Bronchial epithelial cell (primary cell): ENCODE data around the gene CDH18. TPM values are rescaled to one million over a fixed set of nuclear protein-coding genes. Genes with fewer than 3 reads are reported as not detected.
"Not testable (repeated sequence)": the region's sequence is repeated elsewhere in the genome, so short reads cannot be mapped to it uniquely, and the experiment has no call there.

Experiments used
- DNase-seq: peaks from one replicate; pipeline ENCODE4 v3.0.0-alpha.2; 2010; ENCODE audit warnings: low read depth
- FAIRE-seq: peaks from 2 replicates; lab custom pipeline; 2011; peaks lifted over from hg19 to GRCh38; lab: Jason Lieb, UNC
- H3K27me3 ChIP-seq: 2 replicates; pipeline ENCODE4 v1.5.1; 2011; ENCODE audit warnings: low read length; ENCODE audit not compliant: control insufficient read depth, insufficient read depth
- H3K36me3 ChIP-seq: 2 replicates; pipeline ENCODE4 v1.5.1; 2011; ENCODE audit warnings: low read length; ENCODE audit not compliant: control insufficient read depth, insufficient read depth
- H3K4me3 ChIP-seq: 2 replicates; pipeline ENCODE4 v1.5.1; 2011; ENCODE audit warnings: mild to moderate bottlenecking, low read depth, low read length, control low read depth
- CTCF ChIP-seq: IDR thresholded peaks from 2 replicates; pipeline ENCODE4 v1.5.1; 2011; ENCODE audit warnings: mild to moderate bottlenecking, moderate library complexity, low read length, control low read depth, inconsistent platforms; ENCODE audit not compliant: insufficient read depth, severe bottlenecking
- total RNA-seq: library from RNA; depleted of rRNA; stranded (reverse); fragments of >200 nt; gene quantifications from 2 replicates; pipeline ENCODE4 v1.2.1, GENCODE V29; 2014

The CDH18 gene
- total RNA-seq, 1 donor from 2014 or later = under 0.01 TPM

- no peaks in the 10 kb centered on the region for H3K27me3 ChIP-seq
- H3K36me3 ChIP-seq = no peaks in the 10 kb centered on the region
- FAIRE-seq (no peak), DNase-seq (peak; percentile 47)
- H3K4me3 ChIP-seq = no peak overlapping the region
- peak; percentile 11 for TF ChIP-seq CTCF
Observed at GRCh38 chr5:19790829-19791466, 197.1 kb downstream of the CDH18 start.

- no peak for FAIRE-seq
- no peak for DNase-seq
- no peaks in the 10 kb centered on the region for H3K36me3 ChIP-seq
- H3K4me3 ChIP-seq = no peak overlapping the region
- no peak for TF ChIP-seq CTCF
- no peaks in the 10 kb centered on the region for H3K27me3 ChIP-seq
Observed at GRCh38 chr5:19782566-19782965, 205.4 kb downstream of the CDH18 start.

GRCh38 chr5:19777363-19777762 is 210.6 kb downstream of the CDH18 start:
- no peaks in the 10 kb centered on the region for H3K36me3 ChIP-seq
- TF ChIP-seq CTCF = no peak
- H3K27me3 ChIP-seq = no peaks in the 10 kb centered on the region
- no peak for DNase-seq
- no peak overlapping the region for H3K4me3 ChIP-seq
- FAIRE-seq = no peak

GRCh38 chr5:19776886-19777285 is 211.1 kb downstream of the CDH18 start:
- not testable (repeated sequence) for FAIRE-seq
- peak; percentile 59 for DNase-seq

GRCh38 chr5:19771174-19771835 is 216.7 kb downstream of the CDH18 start:
- FAIRE-seq (no peak), DNase-seq (peak; percentile 38)
- Histone ChIP-seq H3K4me3 (no peak overlapping the region), H3K27me3 (no peaks in the 10 kb centered on the region), H3K36me3 (no peaks in the 10 kb centered on the region)
- TF ChIP-seq CTCF = no peak

More at GRCh38 chr5:19776886-19777285, 211.1 kb downstream of the CDH18 start:
- H3K27me3 ChIP-seq, H3K4me3 ChIP-seq, H3K36me3 ChIP-seq: not testable (repeated sequence)

GRCh38 chr5:19770396-19770795 is 217.6 kb downstream of the CDH18 start:
- no peak for FAIRE-seq
- H3K4me3 ChIP-seq = no peak overlapping the region
- no peak for DNase-seq
- no peaks in the 10 kb centered on the region for H3K36me3 ChIP-seq
- no peak for TF ChIP-seq CTCF
- no peaks in the 10 kb centered on the region for H3K27me3 ChIP-seq
